Measurements from ENCODE around the gene ENHO.

Gene ENHO

DNA sequence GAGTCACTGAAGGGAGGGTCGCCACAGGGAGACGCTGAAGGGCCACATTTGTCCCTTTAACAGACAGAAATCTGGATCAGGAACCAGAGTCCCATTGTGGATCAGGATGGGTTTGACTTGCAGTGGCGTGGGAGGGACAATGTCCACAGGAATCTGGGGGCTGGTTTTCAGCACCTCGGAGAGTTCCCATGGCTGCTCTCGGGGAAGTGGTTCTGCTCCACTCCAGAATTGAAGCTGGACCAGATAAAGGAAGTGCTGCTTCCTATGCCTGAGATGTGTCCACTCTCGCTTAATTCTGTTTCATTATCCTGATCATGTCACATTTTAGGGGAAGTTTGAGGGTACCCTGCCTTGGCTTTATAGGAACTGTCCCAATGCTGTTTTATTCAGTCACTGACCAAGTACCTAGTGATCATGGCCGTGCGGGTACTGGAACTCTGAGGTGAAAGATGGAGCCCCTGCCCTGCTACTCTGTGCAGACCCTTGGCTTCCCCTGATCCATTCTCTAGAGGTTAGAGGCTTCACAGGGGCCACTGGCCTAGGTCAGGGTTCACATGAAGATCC lies 28.7 kb downstream of the ENHO start:
- TF ChIP-seq, protein P1, sequence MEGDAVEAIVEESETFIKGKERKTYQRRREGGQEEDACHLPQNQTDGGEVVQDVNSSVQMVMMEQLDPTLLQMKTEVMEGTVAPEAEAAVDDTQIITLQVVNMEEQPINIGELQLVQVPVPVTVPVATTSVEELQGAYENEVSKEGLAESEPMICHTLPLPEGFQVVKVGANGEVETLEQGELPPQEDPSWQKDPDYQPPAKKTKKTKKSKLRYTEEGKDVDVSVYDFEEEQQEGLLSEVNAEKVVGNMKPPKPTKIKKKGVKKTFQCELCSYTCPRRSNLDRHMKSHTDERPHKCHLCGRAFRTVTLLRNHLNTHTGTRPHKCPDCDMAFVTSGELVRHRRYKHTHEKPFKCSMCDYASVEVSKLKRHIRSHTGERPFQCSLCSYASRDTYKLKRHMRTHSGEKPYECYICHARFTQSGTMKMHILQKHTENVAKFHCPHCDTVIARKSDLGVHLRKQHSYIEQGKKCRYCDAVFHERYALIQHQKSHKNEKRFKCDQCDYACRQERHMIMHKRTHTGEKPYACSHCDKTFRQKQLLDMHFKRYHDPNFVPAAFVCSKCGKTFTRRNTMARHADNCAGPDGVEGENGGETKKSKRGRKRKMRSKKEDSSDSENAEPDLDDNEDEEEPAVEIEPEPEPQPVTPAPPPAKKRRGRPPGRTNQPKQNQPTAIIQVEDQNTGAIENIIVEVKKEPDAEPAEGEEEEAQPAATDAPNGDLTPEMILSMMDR (IDR thresholded peaks at IDR 0.05; ENCODE audit: unreplicated experiment in 3 of 3), result no peak
- no peaks in the 10 kb centered on the region for H3K9me3 Mint-ChIP-seq
- no peaks in the 10 kb centered on the region for H3K36me3 Mint-ChIP-seq (ENCODE audit: low read depth)

DNA sequence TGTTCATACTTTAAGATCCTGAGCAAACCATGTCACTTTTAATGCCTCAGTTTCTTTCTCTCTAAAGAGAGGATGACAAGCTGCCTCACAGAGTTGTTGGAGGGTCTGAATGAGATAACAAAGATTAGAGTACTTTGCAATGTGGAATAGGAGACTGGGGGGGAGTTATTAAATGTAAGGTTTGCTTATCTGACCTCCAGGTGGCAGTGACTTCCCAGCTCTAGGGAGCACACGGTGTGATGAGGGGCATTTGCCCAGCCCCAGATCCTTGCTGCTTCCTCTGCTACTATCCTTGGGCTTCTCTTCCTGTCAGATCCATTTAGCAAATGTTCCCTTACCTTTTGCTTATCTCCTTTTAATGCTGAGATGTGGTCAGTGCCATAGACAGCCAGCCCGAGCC lies 30.7 kb downstream of the ENHO start:
- Mint-ChIP-seq H3K27ac (no peak overlapping the region), H3K9me3 (no peaks in the 10 kb centered on the region)

More for the DNA sequence above, 28.7 kb downstream of the ENHO start:
- Mint-ChIP-seq H3K4me1 (no peaks in the 10 kb centered on the region), H3K4me3 (no peak overlapping the region), H3K27me3 (ENCODE audit: low read depth) (peaks cover 20% of the 10 kb centered on the region), H3K27ac (no peak overlapping the region)

DNA sequence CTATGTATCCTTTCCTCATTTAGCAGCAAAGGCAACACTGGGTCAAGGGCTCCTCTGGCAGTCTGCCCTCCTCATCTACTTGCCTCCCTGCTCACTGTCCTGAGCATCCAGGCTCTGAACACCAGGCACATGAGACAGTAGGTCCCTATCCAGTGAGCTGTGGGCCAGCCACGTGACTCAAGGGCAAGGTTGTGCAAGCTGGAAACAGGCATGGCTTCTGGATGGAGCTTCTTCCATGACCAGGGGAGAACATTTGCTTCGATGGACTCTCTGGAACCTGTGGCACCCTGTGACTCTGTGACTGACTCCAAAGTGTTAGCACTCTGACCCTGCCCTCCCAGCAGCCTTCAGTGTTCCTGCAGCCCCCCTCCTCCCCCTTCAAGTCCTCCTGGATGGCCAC lies 31.2 kb downstream of the ENHO start:
- Mint-ChIP-seq H3K9me3 (no peaks in the 10 kb centered on the region), H3K4me3 (no peak overlapping the region), H3K27ac (no peak overlapping the region), H3K4me1 (no peaks in the 10 kb centered on the region), H3K36me3 (ENCODE audit: low read depth) (no peaks in the 10 kb centered on the region), H3K27me3 (ENCODE audit: low read depth) (peaks cover 19% of the 10 kb centered on the region)
- TF ChIP-seq, protein P1 (IDR thresholded peaks at IDR 0.05; ENCODE audit: unreplicated experiment in 3 of 3), result no peak

More for the DNA sequence above, 30.7 kb downstream of the ENHO start:
- Mint-ChIP-seq H3K36me3 (ENCODE audit: low read depth) (no peaks in the 10 kb centered on the region), H3K4me1 (no peaks in the 10 kb centered on the region), H3K4me3 (no peak overlapping the region), H3K27me3 (ENCODE audit: low read depth) (peaks cover 19% of the 10 kb centered on the region)
- TF ChIP-seq, protein P1 (IDR thresholded peaks at IDR 0.05; ENCODE audit: unreplicated experiment in 3 of 3), result no peak

DNA sequence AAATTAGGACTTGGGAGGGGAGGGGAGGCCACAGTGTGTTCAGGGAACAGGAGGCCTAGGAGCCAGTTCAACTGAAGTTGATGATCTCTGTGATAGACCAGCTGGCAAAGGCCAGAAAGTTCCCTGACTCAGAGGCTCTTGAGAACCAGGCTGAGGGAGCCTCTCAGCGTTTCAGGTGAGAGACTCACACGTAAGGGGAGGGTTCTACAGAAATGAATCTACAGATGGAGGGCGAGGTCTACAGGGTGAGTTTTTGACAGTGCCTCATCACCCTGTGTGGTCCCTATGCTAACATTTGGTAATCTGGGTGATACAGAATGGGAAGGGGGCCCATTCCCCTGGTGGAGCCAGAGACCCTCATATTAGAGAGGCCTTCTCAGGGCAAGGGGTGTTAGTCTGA lies 32.0 kb downstream of the ENHO start:
- no peaks in the 10 kb centered on the region for H3K9me3 Mint-ChIP-seq
- no peaks in the 10 kb centered on the region for H3K36me3 Mint-ChIP-seq (ENCODE audit: low read depth)
- TF ChIP-seq, protein P1 (IDR thresholded peaks at IDR 0.05; ENCODE audit: unreplicated experiment in 3 of 3), result no peak
- H3K27ac Mint-ChIP-seq, result no peak overlapping the region
- H3K27me3 Mint-ChIP-seq (ENCODE audit: low read depth), result peaks cover 19% of the 10 kb centered on the region
- H3K4me1 Mint-ChIP-seq, result no peaks in the 10 kb centered on the region
- H3K4me3 Mint-ChIP-seq, result no peak overlapping the region

DNA sequence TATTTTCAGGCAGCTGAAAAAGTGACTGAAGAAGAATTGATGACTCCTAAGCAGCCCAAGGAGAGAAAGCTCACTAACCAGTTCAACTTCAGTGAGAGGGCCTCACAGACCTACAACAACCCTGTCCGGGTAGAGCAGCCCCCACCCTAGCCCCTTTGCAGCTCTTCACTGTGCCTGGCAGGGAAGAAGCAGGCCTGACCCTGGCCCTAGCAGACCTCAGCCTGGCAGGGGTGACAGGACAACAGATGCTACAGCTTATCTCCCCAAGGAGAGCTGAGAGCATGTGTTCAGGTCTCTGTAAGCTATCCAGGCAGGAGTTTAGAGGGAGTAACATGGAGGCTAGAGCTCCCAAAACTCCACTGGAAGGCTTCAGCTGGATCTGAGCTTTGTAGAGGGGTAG lies 32.4 kb downstream of the ENHO start:
- Mint-ChIP-seq H3K4me3 (no peak overlapping the region), H3K36me3 (ENCODE audit: low read depth) (no peaks in the 10 kb centered on the region), H3K27ac (no peak overlapping the region), H3K9me3 (no peaks in the 10 kb centered on the region), H3K4me1 (no peaks in the 10 kb centered on the region), H3K27me3 (ENCODE audit: low read depth) (peaks cover 19% of the 10 kb centered on the region)
- TF ChIP-seq, protein P1 (IDR thresholded peaks at IDR 0.05; ENCODE audit: unreplicated experiment in 3 of 3), result no peak

DNA sequence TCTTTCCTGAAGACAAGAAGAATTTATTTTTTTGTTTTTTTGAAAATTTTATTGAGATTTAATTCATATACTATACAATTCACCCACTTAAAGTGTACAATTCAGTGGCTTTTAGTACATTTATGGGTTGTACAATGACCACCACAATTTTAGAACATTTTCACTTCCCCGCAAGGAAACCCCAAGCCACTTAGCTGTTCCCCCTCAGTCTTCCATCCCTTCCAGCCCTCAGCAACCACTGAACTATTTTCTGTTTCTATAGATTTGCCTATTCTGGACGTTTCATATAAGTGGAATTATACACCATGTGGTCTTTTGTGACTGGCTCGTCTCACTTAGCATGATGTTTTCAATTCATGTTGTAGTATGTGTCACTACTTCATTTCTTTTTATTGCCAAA lies 36.2 kb downstream of the ENHO start:
- Mint-ChIP-seq H3K9me3 (no peaks in the 10 kb centered on the region), H3K36me3 (ENCODE audit: low read depth) (no peaks in the 10 kb centered on the region), H3K27ac (no peak overlapping the region), H3K4me1 (no peaks in the 10 kb centered on the region), H3K4me3 (no peak overlapping the region), H3K27me3 (ENCODE audit: low read depth) (peaks cover 17% of the 10 kb centered on the region)
- TF ChIP-seq, protein P1 (IDR thresholded peaks at IDR 0.05; ENCODE audit: unreplicated experiment in 3 of 3), result no peak

Data from nephron (organoid).